Uterus (tissue), 4 donors: Measurements from ENCODE around the gene ENOX2. TPM values are rescaled to one million over a fixed set of nuclear protein-coding genes. Genes with fewer than 3 reads are reported as not detected.
"Not testable (repeated sequence)": the region's sequence is repeated elsewhere in the genome, so short reads cannot be mapped to it uniquely, and the experiment has no call there.

Source experiments
- DNase-seq, 2 donors: peaks; one replicate each; pipeline ENCODE4 v3.0.0-alpha.2; 2019 to 2020
- H3K27ac ChIP-seq, 2 donors: fragments of 200-600 bp; sonication (generic); 1 replicate in 1 of 2; 2 replicates in 1 of 2; pipeline ENCODE4 v1.5.1; 2016 to 2018
- H3K27me3 ChIP-seq, 2 donors: fragments of 200-600 bp; sonication (generic); one replicate each; pipeline ENCODE4 v1.5.1; 2018 to 2019; ENCODE audit warnings: control low read depth in 1 of 2
- H3K36me3 ChIP-seq, 2 donors: fragments of 200-600 bp; sonication (generic); one replicate each; pipeline ENCODE4 v1.5.1; 2019; ENCODE audit warnings: control low read depth in 1 of 2
- H3K4me1 ChIP-seq, 2 donors: fragments of 200-600 bp; sonication (generic); one replicate each; pipeline ENCODE4 v1.5.1; 2018 to 2019; ENCODE audit warnings: control low read depth in 1 of 2
- H3K4me3 ChIP-seq, 2 donors: fragments of 200-600 bp; sonication (generic); 1 replicate in 1 of 2; 2 replicates in 1 of 2; pipeline ENCODE4 v1.5.1; 2018 to 2019; ENCODE audit warnings: mild to moderate bottlenecking in 1 of 2
- H3K9me3 ChIP-seq, 2 donors: fragments of 200-600 bp; sonication (generic); one replicate each; pipeline ENCODE4 v1.5.1; 2019; ENCODE audit warnings: control low read depth in 1 of 2
- CTCF ChIP-seq, 4 experiments: fragments of 200-600 bp in 2 of 4; fragments of 450-650 bp in 2 of 4; sonication (generic) in 2 of 4; IDR thresholded peaks; one replicate each; pipeline ENCODE4 v1.5.1; 2016 to 2019; ENCODE audit warnings: antibody characterized with exemption in 4 of 4, mild to moderate bottlenecking in 2 of 4, moderate library complexity in 1 of 4
- POLR2A ChIP-seq, 2 donors: fragments of 450-650 bp; IDR thresholded peaks; one replicate each; pipeline ENCODE4 v1.6.1; 2016; ENCODE audit warnings: antibody characterized with exemption in 2 of 2, mild to moderate bottlenecking in 1 of 2, moderate library complexity in 1 of 2
- intact Hi-C: fragments of 100-400 bp; cut with DNase I; formaldehyde crosslinking; loops from one replicate; pipeline ENCODE4 v1.15.1; 2023; ENCODE audit warnings: low total_unique reads
- total RNA-seq, 4 donors: library from RNA; depleted of rRNA in 3 of 4; stranded (reverse); fragments of >200 nt in 3 of 4; gene quantifications; one replicate each; pipeline versions ENCODE4 v1.1.0 to v1.2.4, GENCODE V29; 2014 to 2023
- donor health status: DM: yes; HTN: yes; CAD: no.

Gene ENOX2
- total RNA-seq, 4 donors from 2014 or later: 8.2 to 19.5 (median 14.8) TPM

GRCh38 chrX:130793975-130794374 is 109.0 kb downstream of the ENOX2 start:
- Histone ChIP-seq H3K27ac (no peak overlapping the region), H3K36me3 (no peaks in the 10 kb centered on the region), H3K9me3 (no peaks in the 10 kb centered on the region), H3K27me3 (no peaks in the 10 kb centered on the region), H3K4me3 (no peak overlapping the region), H3K4me1 (no peaks in the 10 kb centered on the region)
- no peak for DNase-seq
- no peak for TF ChIP-seq CTCF (IDR thresholded peaks at IDR 0.05)
- TF ChIP-seq POLR2A (IDR thresholded peaks at IDR 0.05): no peak
- intact Hi-C loops: no loop called here

GRCh38 chrX:130791870-130792269 is 111.1 kb downstream of the ENOX2 start:
- H3K4me1 ChIP-seq, H3K36me3 ChIP-seq, H3K4me3 ChIP-seq, H3K9me3 ChIP-seq, DNase-seq, intact Hi-C loops, H3K27ac ChIP-seq, H3K27me3 ChIP-seq: not testable (repeated sequence)

GRCh38 chrX:130789793-130790192 is 113.2 kb downstream of the ENOX2 start:
- Histone ChIP-seq H3K4me1 (no peaks in the 10 kb centered on the region), H3K27me3 (no peaks in the 10 kb centered on the region), H3K36me3 (no peaks in the 10 kb centered on the region), H3K9me3 (no peaks in the 10 kb centered on the region), H3K27ac (no peak overlapping the region), H3K4me3 (no peak overlapping the region)
- no peak for DNase-seq
- TF ChIP-seq POLR2A (IDR thresholded peaks at IDR 0.05): no peak
- no peak for TF ChIP-seq CTCF (IDR thresholded peaks at IDR 0.05)
- intact Hi-C loops: no loop called here

- Histone ChIP-seq H3K27me3 (no peaks in the 10 kb centered on the region), H3K27ac (no peak overlapping the region), H3K4me1 (no peaks in the 10 kb centered on the region), H3K4me3 (no peak overlapping the region), H3K9me3 (no peaks in the 10 kb centered on the region), H3K36me3 (no peaks in the 10 kb centered on the region)
- no peak for DNase-seq
- intact Hi-C loops: no loop called here
- no peak for TF ChIP-seq POLR2A (IDR thresholded peaks at IDR 0.05)
- no peak for TF ChIP-seq CTCF (IDR thresholded peaks at IDR 0.05)
Measured at GRCh38 chrX:130788786-130789581, 114.0 kb downstream of the ENOX2 start.

GRCh38 chrX:130786030-130786429 is 117.0 kb downstream of the ENOX2 start:
- intact Hi-C loops: no loop called here
- TF ChIP-seq POLR2A (IDR thresholded peaks at IDR 0.05): no peak
- no peak for TF ChIP-seq CTCF (IDR thresholded peaks at IDR 0.05)
- Histone ChIP-seq H3K4me3 (no peak overlapping the region), H3K36me3 (no peaks in the 10 kb centered on the region), H3K27me3 (no peaks in the 10 kb centered on the region), H3K4me1 (no peaks in the 10 kb centered on the region), H3K27ac (no peak overlapping the region), H3K9me3 (no peaks in the 10 kb centered on the region)
- DNase-seq: no peak
